IMR-90 (cell line): ENCODE results near the gene AMELX. TPM values are rescaled to one million over a fixed set of nuclear protein-coding genes. Genes with fewer than 3 reads are reported as not detected.

ENCODE experiments used
- ATAC-seq: fragments of 200-7000 bp; cut with Tn5 transposase; 2 replicates; pipeline ENCODE4 v1.9.1; 2020; ENCODE audit warnings: low read depth, mild to moderate bottlenecking, moderate library complexity
- BruUV-seq: library from RNA; stranded (reverse); fragments of 400-500 nt; replicated peaks from 2 replicates; lab custom pipeline; 2021; lab: Mats Ljungman, UMichigan
- CTCF ChIA-PET: fragments of 300-600 bp; formaldehyde crosslinking; extraction: SDS; loops from one replicate; lab custom pipeline; 2021; ENCODE audit warnings: antibody characterized with exemption; lab: Yijun Ruan, JAX
- POLR2A ChIA-PET: fragments of 300-600 bp; sonication (Branson Sonifier 250); formaldehyde crosslinking; loops from one replicate; lab custom pipeline; 2022; ENCODE audit warnings: antibody characterized with exemption; ENCODE audit not compliant: unreplicated experiment; lab: Charles Lee
- DNase-seq: peaks from one replicate; pipeline ENCODE4 v3.0.0; 2013
- H2AFZ ChIP-seq: replicated peaks from 2 replicates; pipeline ENCODE3; 2013; ENCODE audit warnings: low read length, mild to moderate bottlenecking; ENCODE audit not compliant: poor library complexity
- H2AK5ac ChIP-seq: 2 replicates; pipeline ENCODE4 v1.6.1; 2013; ENCODE audit warnings: low read depth, low read length, inconsistent platforms
- H2AK9ac ChIP-seq: replicated peaks from 2 replicates; pipeline ENCODE3; 2013; ENCODE audit warnings: mild to moderate bottlenecking, low read depth, low read length, moderate library complexity; ENCODE audit not compliant: poor library complexity
- H2BK120ac ChIP-seq: 2 replicates; pipeline ENCODE4 v1.6.1; 2013; ENCODE audit warnings: low read depth, low read length, inconsistent platforms
- H2BK15ac ChIP-seq: 3 replicates; pipeline ENCODE4 v1.6.1; 2013; ENCODE audit warnings: low read depth, low read length, inconsistent platforms
- H2BK20ac ChIP-seq: 2 replicates; pipeline ENCODE4 v1.6.1; 2013; ENCODE audit warnings: low read depth, mild to moderate bottlenecking, inconsistent platforms, low read length, moderate library complexity
- H2BK5ac ChIP-seq: 2 replicates; pipeline ENCODE4 v1.6.1; 2013; ENCODE audit warnings: mild to moderate bottlenecking, low read depth, low read length, inconsistent platforms; ENCODE audit not compliant: poor library complexity, severe bottlenecking
- H3K14ac ChIP-seq: replicated peaks from 2 replicates; pipeline ENCODE4 v1.6.1; 2013; ENCODE audit warnings: low read depth, low read length, inconsistent platforms
- H3K18ac ChIP-seq: 2 replicates; pipeline ENCODE4 v1.6.1; 2013; ENCODE audit warnings: low read depth, low read length, control low read depth
- H3K23ac ChIP-seq: 2 replicates; pipeline ENCODE4 v1.6.1; 2013; ENCODE audit warnings: low read depth, low read length, inconsistent platforms
- H3K27ac ChIP-seq: 2 replicates; pipeline ENCODE4 v1.5.1; 2013; ENCODE audit warnings: mild to moderate bottlenecking, control low read depth, low read length; ENCODE audit not compliant: insufficient read depth
- H3K27me3 ChIP-seq: 2 replicates; pipeline ENCODE4 v1.6.1; 2013; ENCODE audit warnings: low read length; ENCODE audit not compliant: control insufficient read depth, insufficient read depth
- H3K36me3 ChIP-seq: 2 replicates; pipeline ENCODE4 v1.6.1; 2013; ENCODE audit warnings: low read length, mixed read lengths; ENCODE audit not compliant: control insufficient read depth, insufficient read depth
- H3K4ac ChIP-seq: 2 replicates; pipeline ENCODE4 v1.6.1; 2013; ENCODE audit warnings: low read depth, low read length, inconsistent platforms
- H3K4me1 ChIP-seq: 2 replicates; pipeline ENCODE4 v1.6.1; 2013; ENCODE audit warnings: low read length, mixed read lengths; ENCODE audit not compliant: control insufficient read depth, insufficient read depth
- H3K4me2 ChIP-seq: 2 replicates; pipeline ENCODE4 v1.6.1; 2013; ENCODE audit warnings: low read depth, mild to moderate bottlenecking, control low read depth, low read length, moderate library complexity
- H3K4me3 ChIP-seq: 2 replicates; pipeline ENCODE4 v1.5.1; 2013; ENCODE audit warnings: low read depth, mild to moderate bottlenecking, control low read depth, low read length, moderate library complexity; ENCODE audit not compliant: insufficient read depth
- H3K56ac ChIP-seq: 2 replicates; pipeline ENCODE4 v1.6.1; 2013; ENCODE audit warnings: low read length, inconsistent platforms; ENCODE audit not compliant: insufficient read depth; ENCODE audit errors: extremely low read depth
- H3K79me1 ChIP-seq, 2 experiments: 2 replicates each; pipeline ENCODE4 v1.6.1; 2013; ENCODE audit warnings: low read length in 2 of 2, inconsistent platforms in 1 of 2, low read depth in 1 of 2
- H3K9ac ChIP-seq: 2 replicates; pipeline ENCODE4 v1.6.1; 2013; ENCODE audit warnings: low read depth, low read length, control low read depth
- H3K9me1 ChIP-seq: 2 replicates; pipeline ENCODE4 v1.6.1; 2013; ENCODE audit warnings: low read length, inconsistent platforms; ENCODE audit not compliant: insufficient read depth
- H3K9me3 ChIP-seq: 2 replicates; pipeline ENCODE4 v1.6.1; 2013; ENCODE audit warnings: low read length; ENCODE audit not compliant: control insufficient read depth, insufficient read depth
- H4K20me1 ChIP-seq: 2 replicates; pipeline ENCODE4 v1.6.1; 2013; ENCODE audit warnings: low read length, inconsistent platforms; ENCODE audit not compliant: insufficient read depth
- H4K5ac ChIP-seq: 2 replicates; pipeline ENCODE4 v1.6.1; 2013; ENCODE audit warnings: mild to moderate bottlenecking, low read depth, low read length, control low read depth
- H4K8ac ChIP-seq, 2 experiments: 2 replicates each; pipeline ENCODE4 v1.6.1; 2013; ENCODE audit warnings: low read depth in 2 of 2, low read length in 2 of 2, control low read depth in 1 of 2, inconsistent platforms in 1 of 2
- H4K91ac ChIP-seq: 2 replicates; pipeline ENCODE4 v1.6.1; 2013; ENCODE audit warnings: low read depth, low read length, inconsistent platforms; ENCODE audit not compliant: insufficient read depth
- BHLHE40 ChIP-seq: fragments of 150-350 bp; IDR thresholded peaks from 2 replicates; pipeline ENCODE4 v1.6.1; 2016; ENCODE audit warnings: mild to moderate bottlenecking, low read depth, low read length
- CEBPB ChIP-seq: IDR thresholded peaks from 2 replicates; pipeline ENCODE4 v1.6.1; 2012; ENCODE audit warnings: low read depth, low read length, improper control_type of control experiment
- CHD1 ChIP-seq: IDR thresholded peaks from 2 replicates; pipeline ENCODE4 v1.6.1; 2012; ENCODE audit warnings: low read depth, low read length, improper control_type of control experiment
- FOS ChIP-seq: fragments of 150-350 bp; IDR thresholded peaks from 2 replicates; pipeline ENCODE4 v1.6.1; 2016; ENCODE audit warnings: low read depth, low read length
- MAFK ChIP-seq: IDR thresholded peaks from 2 replicates; pipeline ENCODE4 v1.6.1; 2012; ENCODE audit warnings: low read depth, low read length, improper control_type of control experiment
- MAZ ChIP-seq: IDR thresholded peaks from 2 replicates; pipeline ENCODE4 v1.6.1; 2012; ENCODE audit warnings: low read depth, mild to moderate bottlenecking, low read length, improper control_type of control experiment, moderate library complexity, borderline replicate concordance
- MXI1 ChIP-seq: IDR thresholded peaks from 2 replicates; pipeline ENCODE4 v1.6.1; 2012; ENCODE audit warnings: low read depth, mild to moderate bottlenecking, low read length, moderate library complexity, borderline replicate concordance
- NFE2L2 ChIP-seq: fragments of 150-350 bp; IDR thresholded peaks from 2 replicates; pipeline ENCODE4 v1.6.1; 2016; ENCODE audit warnings: low read depth, mild to moderate bottlenecking, low read length
- POLR2A ChIP-seq: IDR thresholded peaks from 2 replicates; pipeline ENCODE4 v1.6.1; 2012; ENCODE audit warnings: mild to moderate bottlenecking, low read depth, low read length
- RAD21 ChIP-seq: IDR thresholded peaks from 2 replicates; pipeline ENCODE4 v1.6.1; 2012; ENCODE audit warnings: low read length, improper control_type of control experiment
- RCOR1 ChIP-seq: IDR thresholded peaks from 2 replicates; pipeline ENCODE4 v1.6.1; 2012; ENCODE audit warnings: mild to moderate bottlenecking, low read length, improper control_type of control experiment; ENCODE audit not compliant: insufficient replicate concordance
- RFX5 ChIP-seq: IDR thresholded peaks from 2 replicates; pipeline ENCODE4 v1.8.0; 2012; ENCODE audit warnings: low read depth, mild to moderate bottlenecking, low read length, moderate library complexity
- SMC3 ChIP-seq: fragments of 150-350 bp; IDR thresholded peaks from 2 replicates; pipeline ENCODE4 v1.6.1; 2016; ENCODE audit warnings: low read depth, mild to moderate bottlenecking, antibody characterized with exemption, low read length, moderate library complexity
- whole genome bisulfite sequencing, 2 experiments: methylation state at CpG; one replicate each; pipeline versions ENCODE4 v1.1.5 to v1.1.7; 2013; ENCODE audit warnings: missing lambda C conversion rate in 2 of 2; ENCODE audit not compliant: insufficient read length in 1 of 2; ENCODE audit errors: extremely low coverage in 2 of 2; 5-methylcytosine and 5-hydroxymethylcytosine counted together
- dilution Hi-C: fragments of 300-500 bp; cut with HindIII; formaldehyde crosslinking; loops from one replicate; pipeline ENCODE4 v1.14.3; 2018; ENCODE audit warnings: low sequenced_read_pairs; ENCODE audit not compliant: unreplicated experiment
- in situ Hi-C: fragments of 300-500 bp; cut with MboI; formaldehyde crosslinking; loops from 3 replicates; pipeline ENCODE4 v1.14.3; 2019; ENCODE audit warnings: low sequenced_read_pairs, inconsistent platforms, mixed read lengths
- intact Hi-C: fragments of 100-400 bp; cut with micrococcal nuclease; formaldehyde crosslinking; loops from 2 replicates; pipeline ENCODE4 v1.10.0; 2022
- polyA plus RNA-seq, 3 experiments: library from polyadenylated mRNA; depleted of rRNA; stranded (reverse); fragments of >200 nt; gene quantifications; 2 replicates each; pipeline ENCODE4 v1.2.3, GENCODE V29; 2012; ENCODE audit warnings: low replicate concordance in 1 of 3
- total RNA-seq: library from RNA; depleted of rRNA; stranded (reverse); fragments of >200 nt; gene quantifications from 2 replicates; pipeline ENCODE4 v1.2.3, GENCODE V29; 2012
- TF ChIP-seq, protein P1 (sequence below): fragments of 150-350 bp; IDR thresholded peaks from 2 replicates; pipeline ENCODE4 v1.6.1; 2017; ENCODE audit warnings: mild to moderate bottlenecking, antibody characterized with exemption, low read length, low read depth
- TF ChIP-seq, protein P2 (sequence below): fragments of 150-350 bp; IDR thresholded peaks from 2 replicates; pipeline ENCODE4 v1.6.1; 2016; ENCODE audit warnings: low read depth, mild to moderate bottlenecking, low read length, moderate library complexity, borderline replicate concordance
- TF ChIP-seq, protein P3 (sequence below): conservative IDR thresholded peaks from 2 replicates; pipeline ENCODE4 v1.5.1; 2012; ENCODE audit warnings: mild to moderate bottlenecking, low read depth, low read length, improper control_type of control experiment

The AMELX gene
- total and polyA plus RNA-seq, 2 of the 4 experiments (the other 2 are of a cell fraction): not detected

DNA sequence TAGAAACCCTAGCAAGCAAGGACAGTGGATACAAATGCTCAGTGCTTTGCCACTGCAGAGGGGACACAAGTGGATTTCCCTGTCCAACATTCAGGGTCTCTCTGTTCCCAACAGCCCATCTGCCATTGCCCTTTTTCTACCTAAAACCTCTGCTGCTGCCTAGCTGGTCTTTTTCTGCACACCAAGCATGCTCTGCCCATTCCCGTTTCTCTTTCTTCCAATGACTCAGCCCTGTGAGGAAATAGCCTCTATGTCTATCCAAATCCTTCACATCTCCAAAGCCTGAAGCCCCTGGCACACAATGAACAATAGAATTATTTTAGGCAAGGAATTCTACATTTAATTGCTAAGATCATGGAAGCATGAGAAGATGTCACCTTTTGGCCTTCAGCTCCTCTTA, 5.7 kb upstream of the AMELX start:
- ATAC-seq (peak; percentile 44; the same call in 1 of the 2 replicates), DNase-seq (peak; percentile 18)
- no peak overlapping the region for H2AK5ac ChIP-seq
- no peak overlapping the region for H3K23ac ChIP-seq
- in situ Hi-C loops (no loop called here), intact Hi-C loops (no loop called here), dilution Hi-C loops (no loop called here)
- H3K9me1 ChIP-seq: peaks cover 2% of the 10 kb centered on the region
- H3K4me3 ChIP-seq: no peak overlapping the region
- H3K4me1 ChIP-seq: no peaks in the 10 kb centered on the region
- no peak overlapping the region for H3K4me2 ChIP-seq
- H2BK120ac ChIP-seq: no peak overlapping the region
- H3K27ac ChIP-seq: no peak overlapping the region
- no peak overlapping the region for H2AFZ ChIP-seq
- no peak overlapping the region for H2AK9ac ChIP-seq
- H3K36me3 ChIP-seq: no peaks in the 10 kb centered on the region
- H3K14ac ChIP-seq: no peak overlapping the region
- no peaks in the 10 kb centered on the region for H4K20me1 ChIP-seq
- no peak overlapping the region for H2BK5ac ChIP-seq
- no peak overlapping the region for H2BK15ac ChIP-seq
- no peak for TF ChIP-seq RAD21
- no peak for TF ChIP-seq FOS
- no peak for TF ChIP-seq MAZ
- TF ChIP-seq, protein P1, sequence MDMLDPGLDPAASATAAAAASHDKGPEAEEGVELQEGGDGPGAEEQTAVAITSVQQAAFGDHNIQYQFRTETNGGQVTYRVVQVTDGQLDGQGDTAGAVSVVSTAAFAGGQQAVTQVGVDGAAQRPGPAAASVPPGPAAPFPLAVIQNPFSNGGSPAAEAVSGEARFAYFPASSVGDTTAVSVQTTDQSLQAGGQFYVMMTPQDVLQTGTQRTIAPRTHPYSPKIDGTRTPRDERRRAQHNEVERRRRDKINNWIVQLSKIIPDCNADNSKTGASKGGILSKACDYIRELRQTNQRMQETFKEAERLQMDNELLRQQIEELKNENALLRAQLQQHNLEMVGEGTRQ: no peak
- TF ChIP-seq CEBPB: no peak
- TF ChIP-seq MAFK: no peak
- TF ChIP-seq RFX5: no peak
- TF ChIP-seq, protein P2, sequence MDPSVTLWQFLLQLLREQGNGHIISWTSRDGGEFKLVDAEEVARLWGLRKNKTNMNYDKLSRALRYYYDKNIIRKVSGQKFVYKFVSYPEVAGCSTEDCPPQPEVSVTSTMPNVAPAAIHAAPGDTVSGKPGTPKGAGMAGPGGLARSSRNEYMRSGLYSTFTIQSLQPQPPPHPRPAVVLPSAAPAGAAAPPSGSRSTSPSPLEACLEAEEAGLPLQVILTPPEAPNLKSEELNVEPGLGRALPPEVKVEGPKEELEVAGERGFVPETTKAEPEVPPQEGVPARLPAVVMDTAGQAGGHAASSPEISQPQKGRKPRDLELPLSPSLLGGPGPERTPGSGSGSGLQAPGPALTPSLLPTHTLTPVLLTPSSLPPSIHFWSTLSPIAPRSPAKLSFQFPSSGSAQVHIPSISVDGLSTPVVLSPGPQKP: no peak
- no peak for TF ChIP-seq RCOR1
- TF ChIP-seq, protein P3, sequence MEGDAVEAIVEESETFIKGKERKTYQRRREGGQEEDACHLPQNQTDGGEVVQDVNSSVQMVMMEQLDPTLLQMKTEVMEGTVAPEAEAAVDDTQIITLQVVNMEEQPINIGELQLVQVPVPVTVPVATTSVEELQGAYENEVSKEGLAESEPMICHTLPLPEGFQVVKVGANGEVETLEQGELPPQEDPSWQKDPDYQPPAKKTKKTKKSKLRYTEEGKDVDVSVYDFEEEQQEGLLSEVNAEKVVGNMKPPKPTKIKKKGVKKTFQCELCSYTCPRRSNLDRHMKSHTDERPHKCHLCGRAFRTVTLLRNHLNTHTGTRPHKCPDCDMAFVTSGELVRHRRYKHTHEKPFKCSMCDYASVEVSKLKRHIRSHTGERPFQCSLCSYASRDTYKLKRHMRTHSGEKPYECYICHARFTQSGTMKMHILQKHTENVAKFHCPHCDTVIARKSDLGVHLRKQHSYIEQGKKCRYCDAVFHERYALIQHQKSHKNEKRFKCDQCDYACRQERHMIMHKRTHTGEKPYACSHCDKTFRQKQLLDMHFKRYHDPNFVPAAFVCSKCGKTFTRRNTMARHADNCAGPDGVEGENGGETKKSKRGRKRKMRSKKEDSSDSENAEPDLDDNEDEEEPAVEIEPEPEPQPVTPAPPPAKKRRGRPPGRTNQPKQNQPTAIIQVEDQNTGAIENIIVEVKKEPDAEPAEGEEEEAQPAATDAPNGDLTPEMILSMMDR: no peak
- no peak for TF ChIP-seq MXI1
- TF ChIP-seq POLR2A: no peak
- TF ChIP-seq BHLHE40: no peak
- TF ChIP-seq NFE2L2: no peak
- TF ChIP-seq CHD1: no peak
- TF ChIP-seq SMC3: no peak
- H3K27me3 ChIP-seq: no peaks in the 10 kb centered on the region
- no peak overlapping the region for H4K8ac ChIP-seq
- no peak overlapping the region for H3K18ac ChIP-seq
- CTCF ChIA-PET: no interaction called here
- H4K91ac ChIP-seq: no peak overlapping the region
- no peak overlapping the region for H4K5ac ChIP-seq
- H3K4ac ChIP-seq: no peak overlapping the region
- no peaks in the 10 kb centered on the region for H3K9me3 ChIP-seq
- no peak overlapping the region for H3K56ac ChIP-seq
- H3K9ac ChIP-seq: no peak overlapping the region
- BruUV-seq: no TSS peak
- WGBS, 2 experiments: no CpG with 5 or more reads among the region's 1 CpG
- POLR2A ChIA-PET: no interaction called here
- H2BK20ac ChIP-seq: no peak overlapping the region
- H3K79me1 ChIP-seq: no peaks in the 10 kb centered on the region
